NCI-H1417 (cell line): ENCODE data around the gene GNS.

Source experiments
- DNase-seq, 3 experiments: peaks; one replicate each; lab custom pipeline; 2025; lab: John Stamatoyannopoulos, UW

The GNS gene

DNA sequence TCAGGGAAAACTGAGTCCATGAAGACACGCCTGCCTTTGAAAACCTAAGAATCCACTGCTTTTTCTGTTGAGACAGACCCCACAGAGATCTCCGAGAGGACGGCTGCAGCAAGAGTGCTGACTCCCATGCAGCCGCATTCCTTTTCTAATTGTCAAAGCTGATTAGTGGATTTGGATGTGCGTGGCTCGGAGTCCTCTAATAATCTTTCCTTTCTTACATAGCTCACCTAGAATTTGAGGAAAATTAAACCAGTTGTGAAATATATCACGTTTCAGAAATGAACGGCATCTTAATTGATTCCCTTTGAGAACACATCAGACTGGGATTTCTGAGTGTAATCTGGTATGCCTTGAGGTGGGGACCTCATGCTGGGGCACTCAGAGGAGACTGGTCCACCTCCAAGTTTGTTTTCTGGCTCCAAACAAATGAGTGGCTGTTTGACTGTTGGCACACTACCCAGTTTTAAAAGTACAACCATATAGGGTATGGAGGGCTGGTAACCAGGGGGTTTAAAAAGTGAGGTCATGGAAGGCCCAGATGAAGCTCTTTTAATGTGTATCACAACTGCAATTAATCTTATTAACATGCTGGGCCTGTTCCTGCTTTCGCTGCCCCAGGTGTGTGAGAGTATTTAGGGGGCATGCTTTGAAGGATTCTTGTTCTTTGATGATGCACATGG lies 85.6 kb downstream of the GNS start:
- DNase-seq, result peak in 2 of 3 experiments; percentile 22 to 69

DNA sequence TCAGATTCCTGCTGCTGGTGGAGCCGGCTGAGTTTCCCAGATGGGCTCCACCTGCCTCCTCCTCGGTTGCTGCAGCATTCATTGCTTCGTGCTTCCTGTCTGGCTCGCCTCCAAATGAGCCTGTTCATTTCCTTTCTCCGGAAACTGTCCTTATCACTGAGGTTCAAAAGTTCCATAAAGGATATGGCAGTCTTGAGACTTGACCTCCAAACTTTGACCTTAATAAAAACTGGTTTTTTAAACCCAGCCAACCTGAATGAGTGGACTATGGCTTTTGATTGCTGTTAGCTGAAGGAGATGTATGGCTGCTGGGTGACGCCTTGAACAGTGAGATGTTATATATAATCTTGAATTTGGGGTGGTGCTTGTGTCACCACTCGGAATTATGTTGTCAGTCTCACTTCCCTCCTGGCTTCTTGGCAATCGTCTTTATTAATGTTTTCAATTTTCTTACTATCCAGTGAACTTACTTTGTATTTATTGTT lies 86.2 kb downstream of the GNS start:
- DNase-seq, result peak; percentile 28 to 74 (median 59)

DNA sequence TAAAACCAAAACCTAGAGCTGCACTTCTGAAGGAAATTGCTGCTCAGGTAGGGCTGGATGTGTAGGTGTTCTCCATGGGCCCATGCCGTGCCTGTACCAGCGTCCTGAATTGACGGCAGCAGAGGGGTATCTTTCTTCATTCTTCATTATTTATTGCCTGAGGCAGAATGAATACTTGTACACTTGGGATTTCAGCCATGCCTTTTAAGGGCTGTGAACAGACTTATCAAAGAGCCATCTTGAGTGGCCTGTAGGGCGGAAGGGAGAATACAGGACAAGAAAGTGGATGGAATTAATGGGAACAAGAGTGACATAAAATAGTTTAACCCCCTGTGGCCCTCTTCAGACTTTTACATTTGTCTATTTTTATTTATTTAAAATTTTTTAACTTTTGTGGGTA lies 87.5 kb downstream of the GNS start:
- DNase-seq, result no peak

DNA sequence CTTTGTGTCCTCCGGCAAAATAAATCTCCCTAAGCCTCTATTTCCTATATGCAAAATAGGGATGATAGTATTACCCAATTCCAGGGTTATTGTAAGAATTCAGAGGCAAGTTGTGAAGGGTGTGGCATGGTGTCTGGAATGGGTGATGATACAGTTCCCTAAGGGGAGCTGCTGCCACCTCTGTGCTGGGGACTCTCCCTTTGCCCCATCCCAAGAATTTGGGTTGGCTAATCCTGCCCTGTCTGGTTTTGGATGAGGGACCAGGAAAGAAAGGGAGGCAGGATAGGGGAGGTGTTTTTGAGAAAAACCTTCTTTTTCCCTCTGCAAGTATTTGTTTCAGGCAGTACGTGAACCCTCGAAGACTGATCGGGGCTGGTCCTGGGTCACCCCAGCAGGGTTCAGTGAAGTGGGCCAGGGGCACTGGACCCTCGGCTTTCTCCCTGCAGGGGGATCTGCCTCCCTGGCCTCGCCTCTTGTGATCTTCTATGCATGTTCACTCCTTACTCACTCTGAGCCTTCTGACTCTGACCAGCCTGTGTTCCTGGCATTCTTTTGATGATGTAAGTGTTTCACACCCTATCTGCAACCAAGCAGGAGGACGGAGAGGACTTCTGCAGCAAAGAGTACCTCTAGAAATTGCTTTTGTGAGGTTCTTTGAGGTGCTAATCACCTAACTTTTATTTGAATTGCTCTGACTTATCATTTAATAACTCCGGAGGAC lies 88.1 kb downstream of the GNS start:
- no peak for DNase-seq

DNA sequence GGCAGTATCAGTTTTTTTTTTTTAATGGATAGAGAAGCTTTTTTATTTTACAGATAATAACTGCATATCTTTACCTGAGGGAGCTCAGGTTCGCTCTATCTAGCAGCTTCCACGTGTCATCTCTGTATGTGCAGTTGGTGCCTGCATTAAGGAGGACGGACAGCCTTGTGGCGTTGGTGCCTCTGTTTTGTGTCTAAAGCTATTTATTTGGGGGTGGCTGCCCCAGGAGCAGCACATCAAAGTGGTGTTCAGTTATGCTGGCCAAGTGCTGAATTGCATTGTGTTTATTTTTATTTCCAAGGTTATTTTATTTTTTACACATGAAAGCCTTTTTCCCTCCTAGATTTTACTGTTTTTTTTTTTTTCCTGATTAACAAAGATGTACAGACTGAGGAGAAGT lies 89.2 kb downstream of the GNS start:
- peak in 1 of 3 experiments; percentile 25 for DNase-seq

DNA sequence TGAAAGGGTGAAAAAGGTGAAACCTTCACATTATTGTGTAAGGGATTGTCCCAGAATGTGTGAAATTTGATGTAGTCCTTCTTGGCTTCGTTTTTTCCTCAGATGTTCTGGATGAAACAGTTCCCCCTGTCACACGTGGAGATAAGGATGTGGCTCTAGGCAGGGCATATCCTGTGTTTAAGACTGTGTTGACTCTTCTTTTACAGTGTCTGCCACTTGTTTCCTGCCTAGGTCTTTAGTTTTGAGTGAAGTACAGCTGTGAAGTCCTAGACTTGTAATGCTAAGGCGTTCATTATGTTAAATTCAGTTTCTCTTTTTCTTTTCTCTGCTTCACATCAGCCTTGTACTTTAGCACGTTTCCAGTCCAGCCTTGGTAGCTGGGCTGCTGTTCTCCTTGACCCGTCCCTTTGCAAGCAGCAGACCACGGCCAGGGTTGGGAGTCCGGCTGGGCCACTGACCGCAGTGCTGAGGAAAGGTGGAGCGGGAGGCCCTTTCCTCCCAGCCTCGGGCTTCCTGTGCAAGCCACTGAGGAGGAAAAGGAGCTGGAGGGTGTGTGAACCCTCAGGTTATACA lies 89.8 kb downstream of the GNS start:
- peak in 1 of 3 experiments; percentile 43 for DNase-seq

DNA sequence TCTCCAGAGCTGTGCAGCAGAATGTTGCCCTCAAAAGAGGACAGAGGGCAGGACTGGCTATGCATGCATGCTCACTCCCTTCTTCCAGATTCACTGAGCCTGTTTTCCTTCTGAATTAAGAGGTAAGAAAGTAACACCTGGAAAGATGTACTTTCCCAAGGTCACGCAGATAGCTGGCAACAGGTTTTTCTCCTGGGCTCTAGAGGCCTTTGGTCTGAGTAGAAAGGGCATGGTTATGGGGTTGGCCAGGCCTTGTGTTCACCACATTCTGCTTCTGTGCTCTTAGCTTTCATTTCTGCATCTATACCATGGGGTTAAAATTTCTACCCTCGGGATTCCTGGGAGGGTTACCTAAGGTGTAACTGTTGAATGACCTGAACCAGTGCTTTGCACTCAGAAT lies 91.4 kb downstream of the GNS start:
- no peak for DNase-seq

DNA sequence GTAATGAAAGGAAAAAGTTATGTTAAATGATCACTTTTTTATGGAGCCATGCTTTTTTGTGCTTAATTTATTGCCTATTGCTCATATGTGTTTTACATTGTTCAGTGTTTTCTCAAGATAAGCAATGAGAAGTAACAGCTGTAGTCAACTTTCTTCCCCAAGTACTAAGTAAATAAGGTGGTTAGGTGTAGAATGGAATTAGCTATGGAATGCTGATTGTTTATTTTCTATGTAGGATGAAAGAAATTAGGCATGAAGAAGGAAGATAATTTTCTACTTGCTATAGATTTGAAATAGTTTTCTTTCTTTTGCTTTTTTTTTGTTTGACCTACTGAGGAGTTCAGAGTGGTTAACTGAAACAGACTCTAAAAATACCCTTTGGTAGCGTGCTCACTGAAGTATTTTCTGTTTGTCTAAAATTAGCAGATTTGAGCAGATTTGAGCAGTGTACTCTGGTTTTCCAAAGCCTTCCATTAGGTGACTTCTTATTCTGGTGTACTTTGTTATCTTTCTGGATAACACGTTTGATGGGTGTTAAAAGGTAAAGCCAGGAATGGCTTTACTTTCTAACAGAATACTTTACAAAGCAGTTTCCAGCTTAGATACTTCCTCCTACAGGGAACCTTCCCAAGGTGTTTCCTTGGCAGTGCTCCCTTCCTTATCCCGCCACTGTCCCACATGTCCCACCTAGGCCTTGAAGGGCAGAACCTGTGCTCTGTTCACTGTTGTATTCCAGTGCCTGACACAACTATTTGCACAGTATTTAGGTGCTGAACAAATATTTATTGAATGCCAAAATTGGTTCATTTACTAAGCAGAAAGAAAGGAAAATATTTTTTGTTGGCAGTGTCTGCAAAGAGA lies 92.9 kb downstream of the GNS start:
- no peak for DNase-seq

DNA sequence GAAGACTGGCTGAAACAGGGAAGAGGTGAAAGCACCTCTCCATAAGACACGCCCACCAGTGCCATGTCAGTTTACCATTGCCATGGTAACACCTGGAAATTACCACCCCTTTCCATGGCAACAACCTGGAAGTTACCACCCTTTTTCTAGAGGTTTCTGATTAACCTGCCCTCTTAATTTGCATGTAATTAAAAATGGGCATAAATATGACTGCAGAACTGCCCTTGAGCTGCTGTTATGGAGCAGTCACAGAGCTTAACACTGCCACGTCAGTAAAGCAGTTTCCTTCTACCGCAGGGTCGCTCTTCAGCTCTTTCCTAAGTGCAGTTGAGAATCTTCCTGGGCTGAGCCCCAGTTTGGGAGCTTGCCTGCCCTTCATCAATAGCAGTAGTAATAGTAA lies 93.7 kb downstream of the GNS start:
- peak in 1 of 3 experiments; percentile 34 for DNase-seq
